Mesothelial cell of epicardium (in vitro differentiated cells): ENCODE data around the gene PATJ. TPM values are rescaled to one million over a fixed set of nuclear protein-coding genes. Genes with fewer than 3 reads are reported as not detected.
"Not testable (repeated sequence)": the region's sequence is repeated elsewhere in the genome, so short reads cannot be mapped to it uniquely, and the experiment has no call there.

Experiments used
- DNase-seq, 2 experiments: peaks; one replicate each; pipeline ENCODE4 v3.0.0; 2021; ENCODE audit warnings: low spot score in 2 of 2; ENCODE audit not compliant: unreplicated experiment in 2 of 2
- H3K27ac Mint-ChIP-seq: 2 replicates; pipeline ENCODE4 v1.8.0; 2021; ENCODE audit warnings: mixed read lengths
- H3K27me3 Mint-ChIP-seq: 2 replicates; pipeline ENCODE4 v1.8.0; 2021; ENCODE audit warnings: low read depth, mixed read lengths
- H3K36me3 Mint-ChIP-seq: 2 replicates; pipeline ENCODE4 v1.8.0; 2021; ENCODE audit warnings: mixed read lengths
- H3K4me1 Mint-ChIP-seq: 2 replicates; pipeline ENCODE4 v1.8.0; 2021; ENCODE audit warnings: mixed read lengths
- H3K4me3 Mint-ChIP-seq: 2 replicates; pipeline ENCODE4 v1.8.0; 2021; ENCODE audit warnings: mild to moderate bottlenecking, moderate library complexity, mixed read lengths
- H3K9me3 Mint-ChIP-seq: 2 replicates; pipeline ENCODE4 v1.8.0; 2021; ENCODE audit warnings: mixed read lengths
- CTCF ChIP-seq: fragments of 200-600 bp; sonication (generic); IDR thresholded peaks from one replicate; pipeline ENCODE4 v1.5.0; 2021; ENCODE audit warnings: antibody characterized with exemption; ENCODE audit not compliant: unreplicated experiment
- total RNA-seq: library from RNA; stranded (reverse); gene quantifications from 3 replicates; pipeline ENCODE4 v1.2.1, GENCODE V29; 2021

The PATJ gene
- total RNA-seq, 1 donor from 2014 or later = 129 TPM

DNA sequence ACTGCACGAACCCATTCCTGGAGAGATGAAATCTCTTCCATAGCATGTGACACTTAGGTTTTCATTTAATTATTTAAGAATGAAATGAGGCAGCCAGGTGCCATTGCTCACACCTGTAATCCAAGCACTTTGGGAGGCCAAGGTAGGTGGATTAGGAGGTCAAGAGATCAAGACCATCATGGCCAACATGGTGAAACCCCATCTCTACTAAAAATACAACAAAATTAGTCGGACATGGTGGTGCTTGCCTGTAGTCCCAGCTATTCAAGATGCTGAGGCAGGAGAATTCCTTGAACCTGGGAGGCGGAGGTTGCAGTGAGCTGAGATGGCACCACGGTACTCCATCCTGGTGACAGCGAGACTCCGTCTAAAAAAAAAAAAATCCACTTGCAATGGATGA is 470.1 kb downstream of the PATJ start:
- no peak for DNase-seq
- peaks cover 34% of the 10 kb centered on the region for H3K36me3 Mint-ChIP-seq
- no peak for TF ChIP-seq CTCF
- H3K4me1 Mint-ChIP-seq = no peaks in the 10 kb centered on the region
- H3K4me3 Mint-ChIP-seq = no peak overlapping the region
- peaks cover 30% of the 10 kb centered on the region for H3K9me3 Mint-ChIP-seq
- H3K27me3 Mint-ChIP-seq = no peaks in the 10 kb centered on the region
- H3K27ac Mint-ChIP-seq = no peak overlapping the region

DNA sequence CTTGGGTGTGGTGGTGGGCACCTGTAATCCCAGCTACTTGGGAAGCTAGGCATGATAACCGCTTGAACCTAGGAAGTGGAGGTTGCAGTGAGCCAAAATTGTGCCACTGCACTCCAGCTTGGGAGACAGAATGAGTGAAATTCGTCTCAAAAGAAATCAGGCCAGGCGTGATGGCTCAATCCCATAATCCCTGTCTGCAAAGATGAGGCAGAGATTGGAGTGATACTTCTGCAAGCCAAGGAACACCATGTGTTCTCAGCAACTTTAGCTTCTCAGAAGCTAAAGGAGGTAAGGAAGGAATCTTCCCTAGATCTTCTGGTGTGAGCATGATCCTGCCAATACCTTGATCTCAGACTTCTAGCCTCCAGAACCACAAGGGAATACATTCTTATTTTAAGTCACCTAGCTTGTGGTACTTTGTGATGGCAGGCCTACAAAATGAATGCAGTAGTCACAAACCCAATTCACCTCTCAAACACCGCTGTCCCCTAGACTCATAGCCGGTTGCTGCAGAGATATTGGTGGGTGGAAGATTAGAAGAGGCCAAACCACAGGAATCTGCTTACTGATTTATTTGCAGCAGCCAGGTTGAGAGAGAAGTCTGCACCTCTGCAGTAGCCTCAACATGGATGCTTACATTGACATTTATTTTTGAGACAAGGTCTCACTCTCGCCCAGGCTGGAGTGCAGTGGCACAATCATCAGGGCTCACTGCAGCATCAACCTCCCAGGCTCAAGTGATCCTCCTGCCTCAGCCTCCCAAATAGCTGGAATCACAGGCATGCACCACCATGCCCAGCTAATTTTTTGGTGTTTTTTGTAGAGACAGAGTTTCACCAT is 471.0 kb downstream of the PATJ start:
- H3K4me1 Mint-ChIP-seq = no peaks in the 10 kb centered on the region
- no peak overlapping the region for H3K4me3 Mint-ChIP-seq
- no peak for DNase-seq
- peaks cover 29% of the 10 kb centered on the region for H3K9me3 Mint-ChIP-seq
- H3K27me3 Mint-ChIP-seq = no peaks in the 10 kb centered on the region
- H3K36me3 Mint-ChIP-seq = peaks cover 29% of the 10 kb centered on the region
- H3K27ac Mint-ChIP-seq = no peak overlapping the region
- TF ChIP-seq CTCF = no peak

DNA sequence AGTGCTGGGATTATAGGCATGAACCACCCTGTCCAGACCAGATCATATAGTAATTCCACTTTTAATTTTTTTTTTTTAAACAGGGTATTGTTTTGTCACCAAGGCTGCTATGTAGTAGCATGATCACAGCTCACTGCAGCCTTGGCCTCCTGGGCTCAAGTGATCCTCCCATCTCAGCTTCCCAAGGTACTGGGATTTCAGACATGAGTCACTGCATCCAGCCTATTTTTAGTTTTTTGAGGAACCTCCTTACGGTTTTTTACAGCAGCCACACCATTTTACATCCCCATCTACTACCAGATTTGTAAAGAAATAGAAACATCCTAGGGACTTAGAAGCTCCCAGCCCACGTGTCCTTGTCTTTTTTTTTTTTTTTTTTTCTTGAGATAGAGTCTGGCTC is 476.3 kb downstream of the PATJ start:
- Mint-ChIP-seq H3K36me3 (no peaks in the 10 kb centered on the region), H3K4me3 (no peak overlapping the region), H3K27ac (no peak overlapping the region), H3K9me3 (peaks cover 3% of the 10 kb centered on the region), H3K27me3 (no peaks in the 10 kb centered on the region), H3K4me1 (no peaks in the 10 kb centered on the region)
- TF ChIP-seq CTCF = no peak
- DNase-seq = no peak

DNA sequence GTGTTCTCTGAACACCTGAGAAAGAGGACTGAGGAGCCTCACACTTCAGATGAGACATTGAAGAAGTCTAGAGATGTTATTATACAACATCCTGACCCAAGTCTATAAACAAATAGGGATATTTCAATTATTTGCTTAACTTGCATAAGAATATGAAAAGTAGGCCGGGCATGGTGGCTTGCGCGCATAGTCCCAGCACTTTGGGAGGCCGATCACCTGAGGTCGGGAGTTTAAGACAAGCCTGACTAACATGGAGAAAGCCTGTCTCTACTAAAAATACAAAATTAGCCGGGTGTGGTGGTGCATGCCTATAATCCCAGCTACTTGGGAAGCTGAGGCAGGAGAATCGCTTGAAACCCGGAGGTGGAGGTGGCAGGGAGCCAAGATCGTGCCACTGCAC is 478.2 kb downstream of the PATJ start:
- H3K27ac Mint-ChIP-seq, H3K4me3 Mint-ChIP-seq: not testable (repeated sequence)

DNA sequence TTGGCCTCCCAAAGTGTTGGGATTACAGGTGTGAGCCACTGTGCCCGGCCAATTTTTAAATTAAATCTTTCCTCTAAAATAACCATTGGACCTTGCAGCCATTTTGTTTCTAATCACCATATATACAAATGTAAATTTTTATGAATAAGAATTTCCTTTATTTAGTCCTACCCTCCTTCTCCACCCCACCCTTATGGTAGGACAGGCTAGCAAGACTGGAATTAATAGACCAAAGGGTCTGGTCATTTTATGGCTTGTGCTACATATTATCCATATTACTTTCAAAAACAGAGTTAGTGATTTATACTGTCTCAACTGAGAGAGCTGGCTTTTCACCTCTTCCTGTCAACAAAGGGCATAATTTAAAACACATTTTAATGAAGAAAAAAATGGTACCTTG is 478.9 kb downstream of the PATJ start:
- no peak for TF ChIP-seq CTCF

More for the DNA sequence above, 478.2 kb downstream of the PATJ start:
- not testable (repeated sequence) for H3K4me1 Mint-ChIP-seq, H3K36me3 Mint-ChIP-seq, H3K9me3 Mint-ChIP-seq, H3K27me3 Mint-ChIP-seq, DNase-seq

GRCh38 chr1:62222321-62222720 is 480.0 kb downstream of the PATJ start:
- Mint-ChIP-seq H3K27me3 (no peaks in the 10 kb centered on the region), H3K4me1 (no peaks in the 10 kb centered on the region), H3K9me3 (no peaks in the 10 kb centered on the region), H3K4me3 (no peak overlapping the region), H3K27ac (no peak overlapping the region), H3K36me3 (no peaks in the 10 kb centered on the region)
- DNase-seq = no peak
- no peak for TF ChIP-seq CTCF

More for the DNA sequence above, 478.9 kb downstream of the PATJ start:
- no peak overlapping the region for H3K4me3 Mint-ChIP-seq
- H3K9me3 Mint-ChIP-seq = no peaks in the 10 kb centered on the region
- H3K27ac Mint-ChIP-seq = no peak overlapping the region
- H3K4me1 Mint-ChIP-seq = no peaks in the 10 kb centered on the region
- no peaks in the 10 kb centered on the region for H3K36me3 Mint-ChIP-seq
- no peaks in the 10 kb centered on the region for H3K27me3 Mint-ChIP-seq
- DNase-seq = no peak
